ENCODE results near the gene UBE2M.
"Not testable (repeated sequence)": the region's sequence is repeated elsewhere in the genome, so short reads cannot be mapped to it uniquely, and the experiment has no call there.

The UBE2M gene

DNA sequence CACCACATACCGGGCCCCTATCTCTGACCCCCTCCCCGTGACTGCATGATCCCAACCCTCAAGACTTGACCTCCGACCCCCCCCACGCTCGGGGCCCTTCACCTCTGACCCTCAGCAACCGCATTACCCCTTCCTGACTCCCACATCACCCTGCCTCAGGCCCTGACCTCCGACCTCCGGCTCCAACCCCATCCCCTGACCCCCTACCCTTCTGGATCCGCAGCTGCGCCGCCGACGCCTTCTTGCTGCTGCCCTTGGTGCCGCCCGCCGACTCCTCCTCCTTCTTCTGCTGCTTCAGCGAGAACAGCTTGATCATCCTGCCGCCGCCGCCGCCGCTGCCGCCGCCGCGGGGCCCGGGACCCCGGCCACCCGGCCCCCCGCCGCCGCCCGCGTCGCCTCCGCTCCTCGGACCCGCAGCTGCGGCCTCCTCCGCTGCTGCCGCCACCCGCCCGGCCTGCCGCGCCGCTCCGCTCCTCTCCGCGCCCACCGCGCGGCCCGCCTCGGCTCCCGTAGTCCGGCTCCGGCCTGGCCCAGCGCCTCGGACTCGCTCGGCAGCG, at the start of gene UBE2M:
Gene UBE2M, minus strand, starts transcription at position 546 of the 557 bp plus-strand sequence. Its CDS starts 230 bp downstream, at position 316.
- peak within 1 kb of the TSS; percentile 98 for H3K27ac ChIP-seq
- no peak for DNase-seq (ENCODE audit: low read depth, low spot score)

DNA sequence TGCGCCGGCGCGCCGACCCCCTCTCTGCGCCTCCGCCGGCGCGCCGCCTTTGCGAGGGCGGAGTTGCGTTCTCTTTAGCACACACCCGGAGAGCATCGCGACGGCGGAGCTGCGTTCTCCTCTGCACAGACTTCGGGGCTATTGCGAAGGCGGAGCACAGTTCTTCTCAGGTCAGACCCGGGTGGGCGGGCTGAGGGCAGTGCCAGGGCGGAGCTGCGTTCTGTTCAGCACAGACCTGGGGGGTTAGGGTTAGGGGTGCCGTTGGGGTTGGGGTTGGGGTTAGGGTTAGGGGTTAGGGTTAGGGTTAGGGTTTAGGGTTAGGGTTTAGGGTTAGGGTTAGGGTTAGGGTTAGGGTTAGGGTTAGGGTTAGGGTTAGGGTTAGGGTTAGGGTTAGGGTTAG, 48.8 kb upstream of the UBE2M start:
- DNase-seq (ENCODE audit: low read depth, low spot score); H3K27ac ChIP-seq: not testable (repeated sequence)

DNA sequence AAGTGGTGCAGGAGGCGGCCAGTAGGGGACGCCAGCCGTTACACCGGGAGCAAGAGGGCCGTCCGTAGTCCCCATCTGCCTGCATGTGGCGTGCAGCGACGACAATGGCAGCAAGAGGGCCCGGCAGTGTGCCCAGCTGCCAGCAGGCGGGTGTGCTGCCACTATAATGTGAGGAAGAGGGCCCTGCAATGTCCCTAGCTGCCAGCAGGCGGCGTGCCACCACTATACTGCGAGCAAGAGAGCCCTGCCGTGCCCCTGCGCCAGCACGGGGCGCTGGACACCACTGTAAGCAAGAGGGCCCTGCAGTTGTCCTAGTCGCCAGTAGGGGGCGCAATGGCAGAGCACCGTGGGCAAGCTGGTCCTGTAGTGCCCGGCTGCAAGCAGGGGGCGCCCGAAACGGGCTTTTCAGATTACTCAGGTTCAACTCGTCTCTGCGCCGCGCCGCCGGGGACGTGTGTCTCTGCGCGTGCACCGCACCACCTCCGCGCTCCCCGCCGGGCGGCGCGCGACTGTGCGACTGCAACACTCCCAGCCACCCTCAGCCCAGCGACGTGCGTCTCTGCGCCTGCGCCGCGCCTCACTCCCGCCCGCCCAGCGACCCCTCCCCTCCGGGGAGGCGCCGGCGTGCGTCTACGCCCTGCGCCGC, 48.0 kb upstream of the UBE2M start:
- DNase-seq (ENCODE audit: low read depth, low spot score); H3K27ac ChIP-seq: not testable (repeated sequence)

DNA sequence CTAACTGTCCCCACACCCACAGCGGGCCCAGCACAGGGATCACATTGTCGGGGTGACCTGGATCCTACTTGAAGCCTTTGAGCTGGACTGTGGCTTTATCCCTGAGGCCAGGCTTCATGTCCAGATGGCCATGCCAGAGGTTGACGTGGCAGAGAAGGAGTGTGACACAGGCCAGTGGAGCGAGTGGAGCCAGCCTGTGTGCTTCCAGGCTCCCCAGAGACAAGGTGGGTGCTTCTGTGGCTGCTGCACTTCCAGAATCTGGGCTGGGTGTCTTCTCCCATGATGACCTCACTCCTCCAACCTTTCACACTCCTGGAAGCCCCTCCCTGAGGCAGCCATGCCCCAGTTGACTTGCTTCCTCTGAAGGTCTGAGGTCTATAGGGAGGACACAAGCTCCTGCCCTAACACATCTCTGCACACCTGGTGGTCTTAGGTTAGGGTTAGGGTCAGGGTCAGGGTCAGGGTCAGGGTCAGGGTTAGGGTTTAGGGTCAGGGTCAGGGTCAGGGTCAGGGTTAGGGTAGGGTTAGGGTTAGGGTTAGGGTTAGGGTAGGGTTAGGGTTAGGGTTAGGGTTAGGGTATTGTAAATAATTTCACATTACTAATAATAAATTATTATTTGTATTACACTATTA, 27.8 kb upstream of the UBE2M start:
- DNase-seq (ENCODE audit: low read depth, low spot score), result no peak
- no peak overlapping the region for H3K27ac ChIP-seq

- no peak overlapping the region for H3K27ac ChIP-seq
These were observed 27.2 kb upstream of the UBE2M start for GRCh38 chr19:58585442-58586132.

GRCh38 chr19:58584498-58585441, 26.4 kb upstream of the UBE2M start:
- H3K27ac ChIP-seq, result no peak overlapping the region

More at GRCh38 chr19:58585442-58586132, 27.2 kb upstream of the UBE2M start:
- no peak for DNase-seq (ENCODE audit: low read depth, low spot score)

GRCh38 chr19:58582985-58583384, 24.6 kb upstream of the UBE2M start:
- no peak overlapping the region for H3K27ac ChIP-seq

More at GRCh38 chr19:58584498-58585441, 26.4 kb upstream of the UBE2M start:
- no peak for DNase-seq (ENCODE audit: low read depth, low spot score)

DNA sequence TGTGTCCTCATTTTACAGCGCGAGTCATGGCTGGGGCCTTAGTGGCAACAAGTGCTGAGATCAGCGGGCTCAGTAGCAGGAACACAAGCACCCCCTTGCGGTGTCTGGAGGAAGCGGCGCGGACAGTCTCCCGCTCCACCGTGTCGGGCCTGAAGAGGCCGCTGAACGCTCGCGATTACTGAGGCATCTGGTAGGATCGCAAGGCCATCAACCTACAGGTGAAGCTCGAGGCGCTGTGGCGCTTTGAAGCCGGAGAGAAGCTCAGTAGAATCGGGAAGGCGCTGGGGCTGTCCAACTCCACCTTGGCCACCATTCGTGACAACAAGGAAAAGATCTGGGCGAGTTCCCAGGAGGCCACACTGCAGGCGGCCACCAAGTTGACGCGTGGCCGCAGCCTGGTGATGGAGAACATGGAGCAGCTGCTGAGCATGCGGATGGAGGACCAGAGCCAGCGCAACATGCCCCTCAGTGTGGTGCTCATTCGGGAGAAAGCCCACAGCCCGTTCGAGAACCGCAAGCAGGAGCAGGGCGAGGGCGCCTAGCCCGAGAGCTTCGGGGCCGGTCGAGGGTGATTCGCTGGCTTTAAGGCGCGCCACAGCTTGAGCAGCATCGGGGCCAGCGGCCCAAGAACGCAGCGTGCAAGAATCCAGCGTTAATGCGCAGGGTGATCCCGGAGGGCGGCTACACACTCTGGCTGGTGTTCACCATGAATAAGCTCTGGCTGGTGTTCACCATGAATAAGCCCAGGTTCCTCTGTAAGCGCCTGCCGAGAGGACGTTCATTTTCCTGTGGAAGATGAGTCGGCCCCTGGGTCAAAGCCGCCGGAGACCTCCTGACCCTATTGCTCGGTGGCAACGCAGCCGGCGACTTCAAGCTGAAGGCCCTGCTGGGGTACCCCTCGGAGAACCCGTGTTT, 23.1 kb upstream of the UBE2M start:
- peak; percentile 49 for DNase-seq (ENCODE audit: low read depth, low spot score)
- H3K27ac ChIP-seq, result no peak overlapping the region

More at GRCh38 chr19:58582985-58583384, 24.6 kb upstream of the UBE2M start:
- no peak for DNase-seq (ENCODE audit: low read depth, low spot score)

- DNase-seq (ENCODE audit: low read depth, low spot score), result no peak
- H3K27ac ChIP-seq, result no peak overlapping the region
These were observed 21.2 kb upstream of the UBE2M start for GRCh38 chr19:58579473-58580142.

- peak overlapping the region; percentile 19 for H3K27ac ChIP-seq
- DNase-seq (ENCODE audit: low read depth, low spot score), result no peak
These were observed 19.9 kb upstream of the UBE2M start for GRCh38 chr19:58578012-58578925.

GRCh38 chr19:58577581-58577980, 19.2 kb upstream of the UBE2M start:
- DNase-seq (ENCODE audit: low read depth, low spot score); H3K27ac ChIP-seq: not testable (repeated sequence)

DNA sequence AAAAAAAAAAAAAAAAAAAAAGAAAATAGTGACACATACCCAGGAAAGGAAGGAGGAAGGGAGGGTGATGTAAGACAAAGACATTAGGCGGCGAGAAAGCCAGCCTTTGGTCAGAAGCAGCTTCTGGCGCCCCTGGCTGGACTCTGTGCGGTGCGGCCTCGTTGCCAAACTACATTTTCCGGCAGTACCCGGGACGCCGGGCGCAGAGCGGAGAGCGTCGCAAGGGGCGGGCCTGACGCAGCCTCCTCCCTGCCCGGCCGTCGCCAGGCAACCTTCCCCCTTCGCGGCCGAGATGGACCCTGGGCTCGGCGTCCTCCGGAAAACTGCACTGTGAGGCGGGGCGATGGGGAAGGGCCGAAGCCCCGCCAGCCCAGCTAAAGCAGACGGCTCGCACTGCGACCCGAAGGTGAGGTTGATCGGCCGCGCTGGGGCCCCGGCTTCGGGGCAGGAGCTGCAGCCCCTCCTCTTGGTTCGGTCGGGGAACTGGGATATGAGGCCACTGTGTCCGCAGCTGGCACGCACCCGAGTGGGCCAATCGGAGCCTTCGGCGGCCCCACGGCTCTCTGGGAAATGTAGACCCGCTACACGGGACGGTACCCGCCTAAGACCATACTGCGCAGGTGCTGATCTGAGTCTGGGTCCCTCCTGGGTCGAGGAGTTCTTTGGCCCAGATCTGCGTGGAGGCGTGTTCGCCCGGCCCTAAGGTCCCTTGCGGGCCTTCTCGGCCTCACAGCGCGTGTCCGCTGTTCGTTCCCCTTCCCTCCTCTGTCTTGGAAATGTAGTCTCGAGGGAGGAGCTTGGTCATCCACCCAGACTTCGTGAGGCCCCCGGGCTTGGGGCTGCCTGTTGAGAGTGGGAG, 17.0 kb upstream of the UBE2M start:
- peak; percentile 49 for DNase-seq (ENCODE audit: low read depth, low spot score)
- peak overlapping the region; percentile 96 for H3K27ac ChIP-seq

DNA sequence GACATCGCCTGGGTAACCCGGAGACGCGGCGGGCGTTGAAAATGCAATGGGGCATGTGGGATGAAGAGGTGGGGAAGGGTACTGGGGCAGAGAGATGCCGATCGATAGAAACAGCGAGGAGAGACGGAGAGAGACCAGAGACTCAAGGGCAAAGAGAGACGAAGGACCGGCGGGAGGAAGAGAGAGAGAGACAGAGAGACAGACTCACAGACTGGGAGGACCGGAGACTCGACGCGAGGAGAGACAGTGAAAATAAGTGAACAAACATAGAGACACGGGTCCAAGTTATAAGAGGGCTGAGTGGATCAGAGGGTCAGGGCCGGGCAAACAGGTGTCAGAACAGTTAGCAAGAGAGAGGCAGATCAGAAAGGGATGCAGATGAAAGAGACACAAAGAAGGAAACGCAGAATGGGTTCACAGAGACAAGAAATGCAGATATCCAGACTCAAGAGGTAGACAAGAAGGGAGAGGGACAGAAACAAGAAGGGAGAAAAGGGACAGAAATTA, 15.3 kb upstream of the UBE2M start:
- DNase-seq (ENCODE audit: low read depth, low spot score), result no peak
- H3K27ac ChIP-seq, result peak overlapping the region; percentile 96

- H3K27ac ChIP-seq, result peak within 1 kb of the TSS; percentile 96
- peak; percentile 99 for DNase-seq (ENCODE audit: low read depth, low spot score)
These were observed 14.6 kb upstream of the UBE2M start, which contains the start of gene MZF1 for GRCh38 chr19:58572818-58573657. Gene MZF1, minus strand, starts transcription at chr19:58573335. Its CDS starts 1,946 bp downstream, at chr19:58571389.

Data from epithelial cell of prostate (primary cell).